Activated CD8-positive, alpha-beta T cell treated with anti-CD3 and anti-CD28 coated beads for 36 hours (primary cell): ENCODE results near the gene SCAF11. TPM values are rescaled to one million over a fixed set of nuclear protein-coding genes. Genes with fewer than 3 reads are reported as not detected.

Source experiments
- ATAC-seq: fragments of 200-7000 bp; cut with Tn5 transposase; one replicate; pipeline ENCODE4 v1.10.0; 2021; ENCODE audit warnings: mild to moderate bottlenecking, moderate library complexity
- CTCF ChIA-PET: fragments of 350-600 bp; sonication (Branson Sonifier 250); formaldehyde crosslinking; loops from one replicate; lab custom pipeline; 2021; ENCODE audit warnings: antibody characterized with exemption; lab: Charles Lee
- POLR2A ChIA-PET: fragments of 350-600 bp; sonication (Branson Sonifier 250); formaldehyde crosslinking; loops from one replicate; lab custom pipeline; 2021; ENCODE audit warnings: antibody characterized with exemption; lab: Charles Lee
- DNase-seq: peaks from one replicate; pipeline ENCODE4 v3.0.0-alpha.2; 2020
- H3K27ac Mint-ChIP-seq: one replicate; pipeline ENCODE4 v1.8.0; 2021; ENCODE audit warnings: mild to moderate bottlenecking, mixed read lengths
- H3K27me3 Mint-ChIP-seq: one replicate; pipeline ENCODE4 v1.8.0; 2021; ENCODE audit warnings: mixed read lengths
- H3K36me3 Mint-ChIP-seq: one replicate; pipeline ENCODE4 v1.8.0; 2021; ENCODE audit warnings: low read depth, mixed read lengths
- H3K4me1 Mint-ChIP-seq: one replicate; pipeline ENCODE4 v1.8.0; 2021; ENCODE audit warnings: low read depth, mixed read lengths
- H3K4me3 Mint-ChIP-seq: one replicate; pipeline ENCODE4 v1.8.0; 2021; ENCODE audit warnings: mild to moderate bottlenecking, moderate library complexity, mixed read lengths
- H3K9me3 Mint-ChIP-seq: one replicate; pipeline ENCODE4 v1.8.0; 2021; ENCODE audit warnings: mixed read lengths
- CTCF ChIP-seq: fragments of 200-600 bp; IDR thresholded peaks from one replicate; pipeline ENCODE4 v1.8.0; 2022; ENCODE audit warnings: antibody characterized with exemption, mild to moderate bottlenecking
- intact Hi-C: fragments of 100-400 bp; cut with micrococcal nuclease; formaldehyde crosslinking; loops from one replicate; pipeline ENCODE4 v1.10.0; 2022
- total RNA-seq, 2 experiments: library from RNA; stranded (reverse); gene quantifications; one replicate each; pipeline ENCODE4 v1.2.3, GENCODE V29; 2021

Gene SCAF11
- total RNA-seq, 2 experiments from 2014 or later, result 110 to 117 TPM

- H3K4me1 Mint-ChIP-seq, result peaks cover 75% of the 10 kb centered on the region
- no peak overlapping the region for H3K4me3 Mint-ChIP-seq
- intact Hi-C loops, result no loop called here
- POLR2A ChIA-PET, result interaction anchor here (0.8 kb wide), 1 partner anchor 13 kb away, joined by 3 read pairs; no protein-coding TSS in a partner anchor
- no peaks in the 10 kb centered on the region for H3K27me3 Mint-ChIP-seq
- peaks cover 8% of the 10 kb centered on the region for H3K9me3 Mint-ChIP-seq
- no peak for TF ChIP-seq CTCF
- CTCF ChIA-PET, result no interaction called here
- peaks cover 56% of the 10 kb centered on the region for H3K36me3 Mint-ChIP-seq
- no peak overlapping the region for H3K27ac Mint-ChIP-seq
- ATAC-seq (peak; percentile 20), DNase-seq (no peak)
Measured at GRCh38 chr12:45974171-45974719, 16.1 kb downstream of the SCAF11 start.

GRCh38 chr12:45973526-45973925 lies 16.8 kb downstream of the SCAF11 start:
- Mint-ChIP-seq H3K4me1 (peaks cover 72% of the 10 kb centered on the region), H3K36me3 (peaks cover 57% of the 10 kb centered on the region), H3K27ac (peak overlapping the region; percentile 26), H3K27me3 (no peaks in the 10 kb centered on the region), H3K9me3 (peaks cover 8% of the 10 kb centered on the region), H3K4me3 (no peak overlapping the region)
- ChIA-PET POLR2A (no interaction called here), CTCF (interaction anchor here (0.7 kb wide), 1 partner anchor 10 kb away, joined by 3 read pairs; no protein-coding TSS in a partner anchor)
- DNase-seq (no peak), ATAC-seq (no peak)
- intact Hi-C loops, result no loop called here
- TF ChIP-seq CTCF, result no peak

- DNase-seq (no peak), ATAC-seq (no peak)
- ChIA-PET CTCF (no interaction called here), POLR2A (interaction anchor here (0.5 kb wide), 1 partner anchor 1590 kb away, joined by 4 read pairs; no protein-coding TSS in a partner anchor)
- peaks cover 63% of the 10 kb centered on the region for H3K4me1 Mint-ChIP-seq
- no peaks in the 10 kb centered on the region for H3K27me3 Mint-ChIP-seq
- peaks cover 46% of the 10 kb centered on the region for H3K36me3 Mint-ChIP-seq
- intact Hi-C loops, result no loop called here
- H3K4me3 Mint-ChIP-seq, result no peak overlapping the region
- no peak overlapping the region for H3K27ac Mint-ChIP-seq
- no peak for TF ChIP-seq CTCF
- H3K9me3 Mint-ChIP-seq, result peaks cover 8% of the 10 kb centered on the region
Measured at GRCh38 chr12:45970391-45970790, 20.0 kb downstream of the SCAF11 start.

GRCh38 chr12:45969084-45969483 lies 21.3 kb downstream of the SCAF11 start:
- Mint-ChIP-seq H3K27me3 (no peaks in the 10 kb centered on the region), H3K27ac (no peak overlapping the region), H3K36me3 (peaks cover 48% of the 10 kb centered on the region), H3K4me3 (no peak overlapping the region), H3K9me3 (peaks cover 3% of the 10 kb centered on the region), H3K4me1 (peaks cover 58% of the 10 kb centered on the region)
- no peak for TF ChIP-seq CTCF
- POLR2A ChIA-PET, result no interaction called here
- CTCF ChIA-PET, result no interaction called here
- no peak for ATAC-seq
- DNase-seq, result no peak
- intact Hi-C loops, result no loop called here

GRCh38 chr12:45966486-45966885 lies 23.9 kb downstream of the SCAF11 start:
- CTCF ChIA-PET, result interaction anchor here (0.7 to 1.1 kb wide), 2 partner anchors 10 to 17 kb away, joined by 3 read pairs; no protein-coding TSS in a partner anchor

More at GRCh38 chr12:45966486-45966885, 23.9 kb downstream of the SCAF11 start:
- Mint-ChIP-seq H3K4me1 (peaks cover 46% of the 10 kb centered on the region), H3K4me3 (no peak overlapping the region), H3K9me3 (peaks cover 7% of the 10 kb centered on the region), H3K27ac (no peak overlapping the region), H3K36me3 (peaks cover 48% of the 10 kb centered on the region), H3K27me3 (no peaks in the 10 kb centered on the region)
- intact Hi-C loops, result no loop called here
- no peak for DNase-seq
- POLR2A ChIA-PET, result no interaction called here
- no peak for TF ChIP-seq CTCF
- ATAC-seq, result no peak
